HG02938 (cell line): Measurements from ENCODE around the gene TTC19.
"Not testable (repeated sequence)": the region's sequence is repeated elsewhere in the genome, so short reads cannot be mapped to it uniquely, and the experiment has no call there.

Source experiments
- ATAC-seq: cut with Tn5 transposase; IDR thresholded peaks from one replicate; pipeline ENCODE4 v1.9.1; 2021; ENCODE audit warnings: mild to moderate bottlenecking, moderate library complexity; ENCODE audit not compliant: unreplicated experiment

TTC19 gene

DNA sequence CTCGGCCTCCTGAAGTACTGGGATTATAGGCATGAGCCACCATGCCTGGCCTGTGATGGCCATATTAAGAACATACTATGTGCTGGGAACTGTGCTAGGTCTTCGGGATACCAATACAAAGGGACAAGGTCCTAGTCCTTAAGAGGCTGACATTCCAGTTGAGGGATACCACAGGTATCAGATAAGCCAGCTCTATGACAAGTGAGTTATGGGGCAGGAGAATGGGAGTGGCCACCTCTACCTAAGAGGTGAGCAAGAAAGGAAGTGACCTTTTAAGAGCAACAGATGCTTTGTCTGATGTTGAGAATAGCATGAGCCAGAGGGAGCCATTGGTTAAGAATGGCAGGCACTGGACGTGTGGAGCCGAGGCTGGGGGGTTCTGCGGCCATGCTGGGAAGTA is 27.7 kb upstream of the TTC19 start:
- no peak for ATAC-seq

DNA sequence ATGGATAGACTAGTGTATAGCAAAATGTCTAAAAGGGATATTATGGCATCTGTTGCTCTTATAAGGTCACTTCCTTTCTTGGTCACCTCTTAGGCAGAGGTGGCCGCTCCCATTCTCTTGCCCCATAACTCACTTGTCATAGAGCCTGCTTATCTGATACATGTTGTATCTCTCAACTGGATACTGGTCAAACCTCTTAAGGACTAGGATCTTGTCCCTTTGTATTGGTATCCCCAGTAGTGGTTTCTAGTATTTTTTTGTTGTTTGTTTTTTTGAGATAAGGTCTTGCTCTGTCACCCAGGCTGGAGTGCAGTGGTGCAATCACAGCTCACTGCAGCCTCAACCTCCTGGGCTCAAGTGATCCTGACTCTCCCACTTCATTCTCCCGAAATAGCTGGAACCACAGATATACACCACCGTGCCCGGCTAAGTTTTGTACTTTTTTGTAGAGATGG is 27.1 kb upstream of the TTC19 start:
- ATAC-seq = no peak

DNA sequence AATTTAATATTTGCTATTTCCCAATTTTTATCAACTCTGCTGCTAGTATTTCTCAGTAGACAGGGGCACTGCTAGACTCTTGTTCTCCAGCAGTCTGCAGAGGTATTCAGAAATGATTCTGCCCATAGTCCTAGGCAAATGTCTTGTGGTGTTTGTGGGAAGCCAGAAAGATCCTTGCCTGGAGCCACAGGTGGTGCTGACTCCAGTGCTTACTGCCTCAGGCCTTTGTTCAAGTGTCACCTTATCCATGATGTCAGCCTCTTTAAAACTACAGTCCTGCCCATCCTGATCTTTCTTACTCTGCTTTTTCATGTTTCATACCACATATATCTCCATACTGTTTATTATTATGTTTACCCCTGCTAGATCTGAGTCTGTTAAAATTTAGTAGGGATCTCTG is 26.6 kb upstream of the TTC19 start:
- no peak for ATAC-seq

DNA sequence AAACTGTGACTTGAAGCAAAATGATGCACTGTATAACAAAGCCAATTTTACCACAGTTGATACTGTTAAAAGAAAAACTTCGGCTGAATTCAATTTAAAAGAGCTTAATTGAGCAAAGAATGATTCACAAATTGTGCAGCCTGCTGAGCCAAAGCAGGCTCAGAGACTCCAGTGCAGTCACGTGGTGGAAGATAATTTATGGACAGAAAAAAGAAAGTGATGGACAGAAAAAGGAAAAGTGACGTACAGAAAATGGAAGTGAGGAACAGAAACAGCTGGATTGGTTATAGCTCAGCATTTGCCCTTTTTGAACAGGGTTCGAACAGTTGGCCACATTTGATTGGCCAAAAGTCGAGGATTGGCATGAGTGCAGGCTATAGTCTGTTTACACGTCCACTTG is 25.8 kb upstream of the TTC19 start:
- ATAC-seq = no peak

DNA sequence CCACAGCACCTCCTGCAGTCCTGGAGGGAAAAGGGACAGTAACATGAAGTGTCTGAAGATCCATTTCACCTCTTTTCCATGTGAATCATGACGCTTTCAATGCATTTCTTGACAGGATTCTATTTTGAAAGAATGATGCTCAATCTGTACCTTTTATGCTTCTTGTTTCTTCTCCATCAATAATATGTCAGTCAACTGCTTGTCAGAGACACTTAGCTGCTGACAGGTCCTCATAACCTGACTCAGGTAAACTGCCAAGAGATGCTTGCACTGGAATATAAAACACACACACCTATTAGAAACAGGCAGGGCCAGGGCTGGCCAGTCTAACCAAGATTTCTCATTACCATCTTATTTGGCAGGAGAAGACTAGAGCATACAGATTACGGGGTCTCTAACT is 21.7 kb upstream of the TTC19 start:
- ATAC-seq = no peak

DNA sequence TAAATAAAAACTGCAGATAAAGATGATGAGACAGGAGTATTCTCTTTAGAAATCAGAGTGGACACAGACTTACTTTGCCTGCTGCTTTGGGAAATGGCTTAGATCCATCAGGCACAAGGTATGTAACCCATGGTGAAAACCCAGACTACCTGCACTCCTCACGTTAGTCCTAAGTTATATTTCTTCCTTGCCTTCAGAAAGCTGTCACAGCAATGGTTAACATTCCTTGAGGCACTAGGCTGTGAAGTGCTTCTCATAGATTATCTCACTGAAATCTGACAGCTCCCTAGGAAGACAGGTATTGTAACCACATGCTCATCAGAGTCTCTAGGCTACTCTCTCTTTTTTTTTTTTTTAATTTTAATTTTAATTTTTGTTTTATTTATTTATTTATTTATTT is 21.0 kb upstream of the TTC19 start:
- no peak for ATAC-seq

DNA sequence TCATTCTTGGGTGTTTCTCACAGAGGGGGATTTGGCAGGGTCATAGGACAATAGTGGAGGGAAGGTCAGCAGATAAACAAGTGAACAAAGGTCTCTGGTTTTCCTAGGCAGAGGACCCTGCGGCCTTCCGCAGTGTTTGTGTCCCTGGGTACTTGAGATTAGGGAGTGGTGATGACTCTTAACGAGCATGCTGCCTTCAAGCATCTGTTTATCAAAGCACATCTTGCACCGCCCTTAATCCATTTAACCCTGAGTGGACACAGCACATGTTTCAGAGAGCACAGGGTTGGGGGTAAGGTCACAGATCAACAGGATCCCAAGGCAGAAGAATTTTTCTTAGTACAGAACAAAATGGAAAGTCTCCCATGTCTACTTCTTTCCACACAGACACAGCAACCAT is 20.6 kb upstream of the TTC19 start:
- ATAC-seq = not testable (repeated sequence)

DNA sequence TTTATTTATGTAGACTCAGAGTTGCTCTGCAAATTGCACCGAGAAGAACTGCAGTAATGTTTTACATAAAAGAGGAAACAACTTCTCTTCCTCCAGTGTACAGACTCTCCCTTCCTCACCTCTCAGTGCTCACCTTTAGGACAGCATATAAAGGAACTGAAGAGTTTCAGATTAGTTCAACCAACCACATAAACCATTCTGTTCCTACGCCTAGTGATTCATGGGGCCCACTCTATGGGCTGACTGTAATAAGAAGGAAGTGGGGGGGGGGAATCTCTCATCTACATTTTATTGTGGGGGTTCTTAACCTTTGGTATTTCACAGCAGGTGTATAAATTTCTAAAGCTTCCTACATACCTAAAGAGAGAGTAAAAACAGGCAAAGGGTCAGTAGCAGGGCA is 18.4 kb upstream of the TTC19 start:
- peak; percentile 79 for ATAC-seq

DNA sequence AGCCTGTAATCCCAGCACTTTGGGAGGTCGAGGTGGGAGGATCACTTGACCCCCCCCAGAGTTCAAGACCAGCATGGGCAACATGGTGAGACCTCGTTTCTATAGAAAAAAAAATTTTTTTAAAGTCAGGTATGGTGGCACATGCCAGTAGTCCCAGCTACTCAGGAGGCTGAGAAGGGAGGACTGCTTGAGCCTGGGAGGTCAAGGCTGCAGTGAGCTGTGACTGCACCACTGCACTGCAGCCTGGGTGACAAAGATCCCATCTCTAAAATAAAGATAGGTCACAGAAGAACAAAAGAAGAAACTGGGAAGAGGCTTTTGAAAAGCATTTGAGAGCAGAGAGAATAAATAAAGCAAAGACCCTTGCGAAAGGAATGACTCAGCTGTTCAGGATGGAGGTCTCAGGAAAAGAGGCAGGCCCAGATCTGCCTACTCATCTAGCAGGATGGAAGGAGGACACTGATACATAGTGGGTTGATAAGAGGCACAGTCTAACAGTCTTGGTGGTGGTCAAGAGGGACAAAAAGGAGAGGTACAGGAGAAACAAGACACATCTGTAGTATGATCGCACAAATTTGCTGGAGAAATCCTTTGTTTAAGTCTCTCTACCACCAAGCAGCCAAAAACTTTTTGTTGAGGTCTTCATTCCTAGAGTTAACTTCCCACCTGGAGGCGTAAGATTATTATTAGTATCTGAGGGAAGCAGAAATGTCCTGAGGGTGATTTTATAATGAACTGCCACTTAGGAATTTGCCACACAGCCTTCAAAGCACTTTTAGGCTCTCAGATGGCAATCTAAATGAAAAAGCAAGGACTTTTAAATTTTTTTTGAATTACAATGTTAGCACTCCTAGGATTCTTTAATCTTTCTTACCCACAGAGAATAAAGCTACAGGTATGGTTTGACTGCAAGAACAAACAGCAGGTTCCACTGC is 17.7 kb upstream of the TTC19 start:
- ATAC-seq = no peak

DNA sequence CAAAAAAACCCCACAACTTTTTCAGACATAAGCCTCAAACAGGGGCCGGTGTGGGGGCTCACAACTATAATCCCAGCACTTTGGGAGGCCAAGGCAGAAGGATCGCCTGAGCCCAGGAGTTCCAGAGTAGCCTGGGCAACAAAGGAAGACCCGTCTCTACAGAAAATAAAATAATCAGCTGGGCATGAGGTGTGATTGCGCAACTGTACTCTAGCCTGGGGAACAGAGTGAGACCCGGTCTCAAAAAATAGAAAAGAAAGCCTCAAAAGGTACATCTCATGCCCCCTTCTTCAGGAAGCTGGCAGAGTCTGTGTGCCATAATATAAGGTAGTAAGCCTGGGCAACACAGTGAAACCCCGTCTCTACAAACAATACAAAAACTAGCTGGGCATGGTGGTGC is 3.3 kb upstream of the TTC19 start:
- no peak for ATAC-seq

DNA sequence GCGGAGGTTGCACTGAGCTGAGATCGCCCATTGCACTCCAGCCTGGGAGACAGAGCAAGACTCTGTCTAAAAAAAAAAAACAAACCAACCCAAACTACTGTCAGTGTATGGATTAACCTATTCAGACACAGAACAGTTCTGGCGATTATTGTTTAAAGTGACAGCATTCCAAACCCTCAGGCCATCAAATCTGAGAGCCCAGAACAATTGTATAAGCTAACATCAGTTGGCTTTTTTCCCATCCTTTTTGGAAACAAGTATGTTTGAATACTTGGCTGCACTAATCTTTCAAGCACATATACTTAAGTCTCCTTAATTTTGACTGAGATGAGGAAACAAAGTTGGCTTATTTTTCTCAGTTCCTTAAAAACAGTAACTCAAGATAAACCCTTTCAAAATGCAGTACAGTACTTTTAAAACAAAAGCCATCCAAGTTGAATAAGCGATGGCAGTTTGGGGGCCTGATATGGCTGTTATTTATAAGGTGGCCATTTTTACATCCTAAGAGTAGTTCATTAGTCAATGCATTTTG is 1.5 kb upstream of the TTC19 start:
- no peak for ATAC-seq

DNA sequence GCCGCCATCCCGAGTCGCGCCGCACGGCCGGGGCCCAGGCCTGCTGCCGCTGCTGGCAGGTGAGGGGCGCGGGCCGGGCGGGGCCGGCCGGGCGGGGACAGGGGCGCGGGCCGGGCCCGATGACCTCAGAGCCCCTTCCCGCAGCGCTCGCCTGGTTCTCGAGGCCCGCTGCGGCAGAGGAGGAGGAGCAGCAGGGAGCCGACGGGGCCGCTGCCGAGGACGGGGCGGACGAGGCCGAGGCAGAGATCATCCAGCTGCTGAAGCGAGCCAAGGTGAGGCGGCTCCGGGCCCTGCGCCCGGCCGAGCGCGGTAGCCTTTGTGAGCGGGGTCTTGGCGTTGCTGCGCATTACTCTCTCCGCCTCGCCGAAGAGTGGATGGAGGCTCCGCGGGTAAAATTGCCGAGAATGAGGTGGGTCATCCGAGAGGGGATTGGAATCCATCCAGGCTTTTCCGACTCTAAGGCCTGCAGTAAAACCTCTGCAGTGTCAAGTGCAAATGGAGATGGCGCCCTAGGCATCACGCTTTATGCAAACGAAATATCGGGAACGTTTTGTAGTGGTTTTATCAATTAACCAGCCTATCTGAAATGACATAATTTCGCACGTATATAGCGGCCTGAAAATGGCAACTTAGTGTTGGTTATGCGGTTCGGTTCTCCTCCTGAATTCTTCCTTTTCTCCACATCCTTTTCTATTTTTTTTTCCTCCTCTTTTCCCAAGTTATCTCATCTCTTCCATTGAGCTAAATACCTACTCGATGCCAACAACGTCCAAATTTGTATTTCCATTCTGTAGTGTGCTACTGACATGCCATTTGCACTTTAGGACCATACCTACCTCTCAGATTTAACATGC is 577 bp downstream of the TTC19 start:
- peak; percentile 31 for ATAC-seq

DNA sequence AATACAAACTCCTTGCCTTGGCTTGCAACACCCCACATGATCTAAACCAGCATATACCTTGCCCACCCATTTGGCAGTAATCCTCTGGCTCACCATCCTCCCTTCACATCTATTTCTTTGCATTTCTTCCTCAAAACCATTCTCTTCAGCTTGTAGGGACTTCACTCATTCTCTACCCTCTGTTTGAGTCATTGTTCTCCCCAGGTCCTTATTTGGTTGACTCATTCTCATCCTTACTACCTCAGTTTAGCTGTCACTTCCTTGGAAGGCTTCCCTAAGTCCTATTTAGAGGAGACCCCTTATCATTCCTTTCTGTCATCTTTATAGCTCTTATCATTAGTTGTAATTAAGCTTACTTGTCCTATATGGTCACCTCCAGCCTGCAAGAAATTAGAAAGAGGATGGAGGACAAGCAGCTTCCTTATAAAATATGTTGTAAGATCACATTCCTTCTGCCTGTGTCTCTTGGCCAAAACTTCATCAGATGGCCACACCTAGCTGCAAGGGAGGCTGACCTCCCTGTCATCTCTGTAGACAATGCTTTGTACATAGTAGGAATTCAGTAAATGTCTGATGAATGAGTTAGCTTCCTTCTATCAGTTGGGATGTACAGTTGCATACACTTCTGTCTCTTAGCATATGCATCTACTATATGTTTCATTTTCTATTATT is 1.7 kb downstream of the TTC19 start:
- no peak for ATAC-seq

DNA sequence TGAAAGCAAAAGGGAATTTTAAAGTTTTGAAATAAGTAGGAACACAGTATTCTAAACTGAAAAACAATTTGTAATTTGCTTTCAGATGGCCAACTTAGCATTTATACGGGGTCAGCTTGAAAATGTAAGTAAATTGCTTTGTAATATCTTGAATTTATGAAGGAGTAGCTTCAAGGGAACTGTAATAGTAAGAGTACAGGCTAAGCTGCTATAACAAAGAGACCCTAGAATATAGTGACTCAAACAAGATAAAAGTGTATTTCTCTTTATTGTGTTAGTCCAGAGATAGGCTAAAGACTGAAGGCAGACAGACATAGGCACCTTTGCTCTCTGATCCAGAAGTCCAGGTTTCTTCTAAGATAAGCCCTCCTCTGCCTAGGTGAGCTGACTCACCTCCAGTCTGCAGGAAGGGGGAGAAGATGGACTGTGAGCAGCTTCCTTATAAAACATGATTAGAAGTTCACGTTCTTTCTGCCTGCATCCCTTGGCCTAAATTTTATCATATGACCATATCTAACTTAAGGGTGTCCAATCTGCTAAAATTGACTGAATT is 3.2 kb downstream of the TTC19 start:
- ATAC-seq = no peak

DNA sequence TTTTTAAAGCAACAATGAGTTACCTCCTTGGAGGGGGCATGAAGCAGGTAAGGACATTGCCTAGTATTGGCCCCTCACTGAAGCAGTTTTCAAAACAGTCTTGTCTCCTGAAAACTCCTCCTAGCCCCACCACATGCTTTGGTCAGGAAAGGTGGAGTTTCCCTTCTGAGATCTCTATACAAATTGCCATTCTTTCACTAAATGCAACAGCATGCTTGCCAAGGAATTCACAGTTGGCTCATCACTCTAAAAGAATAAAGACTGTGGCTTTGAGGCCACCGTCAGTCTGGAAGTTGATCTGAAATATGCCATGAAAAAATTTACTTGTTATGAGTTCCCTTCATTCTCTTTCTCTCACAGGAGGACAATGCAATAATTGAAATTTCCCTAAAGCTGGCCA is 4.2 kb downstream of the TTC19 start:
- ATAC-seq = no peak

DNA sequence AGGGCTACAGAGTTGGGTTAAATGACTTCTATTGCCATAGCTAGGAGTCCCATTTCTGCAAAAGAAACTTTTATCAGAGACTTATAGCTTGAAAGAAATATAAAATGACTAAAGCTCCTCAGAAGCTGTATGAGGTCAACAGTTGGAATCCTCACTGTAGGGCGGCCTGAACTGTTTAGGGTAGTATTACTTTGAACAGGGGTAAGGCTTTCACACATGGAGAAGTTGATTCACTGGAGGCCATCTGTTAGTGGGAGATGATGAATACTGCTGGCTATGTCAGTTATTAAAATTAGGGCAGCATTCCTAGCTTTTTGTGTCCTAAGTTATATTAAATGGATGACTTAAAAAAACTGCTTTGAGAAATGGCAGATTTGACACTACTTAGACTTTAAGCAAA is 6.0 kb downstream of the TTC19 start:
- no peak for ATAC-seq

DNA sequence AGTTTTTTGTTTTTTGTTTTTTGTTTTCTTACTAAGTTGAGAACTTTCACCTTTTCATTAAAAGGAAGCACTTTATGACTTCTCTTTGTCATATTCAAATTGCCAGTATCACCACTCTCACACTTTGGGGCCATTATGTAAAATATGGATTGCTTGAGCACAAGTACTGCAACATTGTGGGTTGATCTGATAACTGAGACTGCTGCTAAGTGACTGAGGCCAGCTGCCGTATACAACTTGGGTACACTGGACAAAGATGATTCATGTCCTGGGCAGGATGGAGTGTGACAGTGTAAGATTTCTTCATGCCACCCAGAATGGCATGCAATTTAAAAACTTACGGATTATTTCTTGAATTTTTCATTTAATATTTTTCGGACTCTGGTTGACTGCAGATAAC is 7.8 kb downstream of the TTC19 start:
- ATAC-seq = no peak

DNA sequence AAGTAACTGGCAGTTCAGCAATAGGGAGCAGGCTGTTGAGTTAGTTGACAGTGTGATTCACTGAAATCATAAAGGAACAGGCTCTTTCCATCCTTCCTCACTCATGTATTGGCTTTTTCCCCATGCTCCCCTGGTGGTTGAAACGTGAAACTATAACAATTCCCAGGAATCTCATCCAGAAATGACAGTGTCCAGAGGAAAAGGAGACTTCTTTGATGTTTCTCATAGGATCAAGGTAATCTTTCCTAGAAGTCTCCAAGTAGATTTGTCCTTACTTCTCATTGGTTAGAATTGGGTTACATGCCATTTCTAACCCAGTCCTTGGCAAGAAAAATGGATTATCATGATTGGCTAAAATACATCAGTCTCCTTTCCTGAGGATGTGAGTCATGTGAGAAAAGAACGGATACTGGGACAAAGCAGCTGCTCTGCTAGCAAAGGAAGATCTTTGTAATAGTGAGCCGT is 14.4 kb downstream of the TTC19 start:
- no peak for ATAC-seq

DNA sequence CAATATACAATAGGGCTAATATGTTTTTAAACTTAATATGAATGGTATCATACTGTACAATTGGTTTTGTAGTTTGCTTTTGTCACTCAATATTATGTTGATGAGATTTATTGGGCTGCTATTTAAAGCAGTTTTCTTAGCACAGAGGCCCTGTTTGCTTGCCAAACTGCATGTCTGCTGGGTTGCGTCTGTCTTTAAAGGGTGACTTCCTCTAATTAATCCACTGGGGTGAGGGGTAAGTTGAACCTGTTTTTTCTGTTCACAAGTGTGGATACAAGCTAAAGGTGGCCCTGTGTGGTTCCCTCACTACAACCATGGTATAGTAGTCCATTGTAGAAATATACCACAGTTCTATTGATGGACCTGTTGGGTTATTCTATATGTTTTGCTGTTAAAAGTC is 19.7 kb downstream of the TTC19 start:
- ATAC-seq = no peak

DNA sequence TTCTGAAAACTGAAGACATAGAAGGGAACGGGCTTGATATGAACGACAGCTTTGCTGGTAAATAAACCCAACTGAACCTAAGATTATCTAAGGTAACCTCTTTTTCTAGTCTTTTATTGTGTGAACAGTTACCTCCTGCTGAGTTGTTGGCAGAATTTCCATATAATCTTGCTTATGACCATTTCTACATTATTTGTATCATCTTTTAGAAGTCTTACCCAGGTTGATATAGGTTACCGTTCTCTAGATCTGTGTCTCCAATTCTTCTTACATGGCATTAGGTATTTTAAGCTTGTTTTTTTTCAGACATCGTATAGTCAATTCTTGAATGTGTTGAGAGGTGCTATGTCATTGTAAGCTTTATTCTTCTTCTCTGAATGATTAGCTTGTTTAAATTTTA is 24.3 kb downstream of the TTC19 start:
- ATAC-seq = no peak

DNA sequence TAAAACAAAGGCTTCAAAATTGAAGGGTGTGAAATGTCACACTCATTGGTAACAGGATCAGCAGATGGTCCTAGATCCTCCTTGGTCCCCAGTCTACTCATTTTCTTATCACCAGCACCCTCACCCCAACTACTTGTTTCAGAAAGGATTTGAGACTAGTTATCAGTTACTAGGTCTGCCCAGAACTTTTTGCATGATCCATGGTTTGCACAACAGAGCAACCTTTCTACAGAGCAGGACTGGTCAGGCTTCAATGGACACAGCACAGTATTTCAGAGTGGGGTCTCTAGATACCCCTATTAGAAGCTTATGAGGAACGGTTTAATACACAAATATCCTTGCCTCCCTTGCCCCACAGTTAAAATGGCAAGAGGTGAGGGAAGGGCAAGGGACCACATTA is 25.6 kb downstream of the TTC19 start:
- ATAC-seq = no peak
